GM19035 (cell line): Measurements from ENCODE around the gene SIGLECL1.

Experiments
- ATAC-seq: cut with Tn5 transposase; IDR thresholded peaks from one replicate; pipeline ENCODE4 v1.9.1; 2021; ENCODE audit not compliant: unreplicated experiment

The SIGLECL1 gene

GRCh38 chr19:51295382-51296126, 44.7 kb downstream of the SIGLECL1 start:
- no peak for ATAC-seq

GRCh38 chr19:51296336-51297093, 45.6 kb downstream of the SIGLECL1 start:
- no peak for ATAC-seq

GRCh38 chr19:51297406-51297805, 46.5 kb downstream of the SIGLECL1 start:
- ATAC-seq = no peak

- no peak for ATAC-seq
Observed at GRCh38 chr19:51301266-51301665, 50.4 kb downstream of the SIGLECL1 start.

GRCh38 chr19:51305479-51305878, 54.6 kb downstream of the SIGLECL1 start:
- ATAC-seq = no peak

- ATAC-seq = no peak
Observed at GRCh38 chr19:51311351-51312257, 60.7 kb downstream of the SIGLECL1 start, which contains the start of gene IGLON5. TSS of gene IGLON5 (plus strand) at chr19:51311644. CDS start at chr19:51311848, 204 bp downstream.

- ATAC-seq = no peak
Observed at GRCh38 chr19:51316688-51317087, 65.8 kb downstream of the SIGLECL1 start.

- ATAC-seq = no peak
Observed at GRCh38 chr19:51317376-51317775, 66.5 kb downstream of the SIGLECL1 start.

GRCh38 chr19:51317968-51318367, 67.1 kb downstream of the SIGLECL1 start:
- no peak for ATAC-seq
